LHCN-M2 (cell line): ENCODE measurements around the gene ATP2C1. TPM values are rescaled to one million over a fixed set of nuclear protein-coding genes. Genes with fewer than 3 reads are reported as not detected.

Experiments
- DNase-seq: peaks from one replicate; pipeline ENCODE4 v3.0.0-alpha.2; 2012; ENCODE audit warnings: low read depth
- total RNA-seq: library from RNA; depleted of rRNA; stranded (reverse); fragments of >200 nt; gene quantifications from 2 replicates; pipeline ENCODE4 v1.2.3, GENCODE V29; 2014

Gene ATP2C1
- total RNA-seq, 1 experiment from 2014 or later, result 59.2 TPM

DNA sequence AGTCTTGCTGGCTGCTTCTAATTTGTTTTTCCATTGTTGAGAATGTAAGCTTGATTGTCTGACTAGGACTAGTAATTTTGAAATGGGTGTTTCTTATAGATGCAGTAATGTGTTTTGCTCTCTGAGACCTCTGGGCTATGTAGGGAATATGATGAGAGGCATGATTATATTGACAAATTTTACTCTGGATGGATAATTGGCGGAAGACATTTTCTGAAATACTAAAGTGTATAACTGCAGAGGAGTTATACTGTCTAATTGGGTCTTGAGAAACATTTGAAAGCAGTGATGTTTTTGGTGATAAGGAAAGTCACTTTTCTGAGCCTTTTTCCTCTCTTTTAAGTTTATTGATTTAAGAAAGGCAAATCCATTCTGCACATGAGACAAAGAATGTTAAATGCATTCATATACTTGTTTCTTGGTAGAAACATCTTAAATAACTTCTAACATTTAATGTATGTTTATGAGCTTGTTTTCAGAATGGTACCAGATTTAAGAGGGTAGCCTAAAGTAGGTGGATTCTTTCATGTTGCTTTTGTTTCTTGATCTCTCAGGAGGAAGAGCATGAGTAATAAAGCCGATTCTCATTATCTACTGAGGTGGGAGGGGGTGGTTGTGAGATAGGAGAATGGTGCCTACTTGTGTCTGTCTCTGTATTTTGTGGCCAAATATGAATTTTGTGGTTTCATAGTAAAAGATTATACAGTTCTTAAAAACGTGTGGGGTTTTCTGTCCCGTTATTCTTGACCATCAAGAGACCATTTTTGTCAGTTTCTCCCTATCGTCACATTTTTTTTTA is 2.0 kb downstream of the ATP2C1 start:
- no peak for DNase-seq

DNA sequence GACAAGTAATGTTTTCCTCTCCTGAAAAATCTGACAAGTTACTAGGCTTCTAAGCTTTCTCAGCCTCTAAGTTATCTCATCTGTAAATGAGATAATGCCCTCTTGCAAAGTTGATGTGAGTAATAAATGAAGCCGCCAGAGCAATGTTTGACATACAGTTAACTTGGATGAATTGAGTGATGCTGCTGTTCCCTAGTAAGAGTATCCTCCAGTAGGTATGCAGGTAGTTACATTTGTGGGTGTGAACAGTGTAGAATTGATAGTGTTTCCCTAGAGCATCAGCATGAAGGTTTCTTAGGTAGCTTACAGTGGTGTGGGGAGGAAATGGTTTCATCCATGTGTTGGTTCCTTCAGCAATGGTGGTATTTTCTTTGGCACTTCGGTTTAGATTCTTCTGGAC is 3.4 kb downstream of the ATP2C1 start:
- DNase-seq, result no peak

DNA sequence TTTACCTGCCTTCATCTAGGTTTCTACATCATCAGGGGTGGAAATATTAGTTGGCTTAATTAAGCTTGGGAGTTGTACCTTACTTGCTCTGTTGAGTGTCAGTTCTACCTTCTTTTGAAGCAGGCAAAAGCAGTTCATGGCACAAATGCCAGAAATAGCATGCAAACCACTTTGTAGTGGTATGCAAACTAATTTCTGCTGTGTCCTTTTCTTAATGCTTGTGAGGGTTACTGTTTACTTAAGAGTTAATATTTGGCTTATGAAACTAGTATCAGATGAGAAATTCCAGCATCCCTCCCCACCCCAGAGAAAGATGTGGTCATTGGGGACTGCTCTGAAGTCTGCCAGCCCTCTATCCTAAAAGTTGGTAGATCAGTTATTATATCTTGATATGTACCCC is 7.1 kb downstream of the ATP2C1 start:
- no peak for DNase-seq

DNA sequence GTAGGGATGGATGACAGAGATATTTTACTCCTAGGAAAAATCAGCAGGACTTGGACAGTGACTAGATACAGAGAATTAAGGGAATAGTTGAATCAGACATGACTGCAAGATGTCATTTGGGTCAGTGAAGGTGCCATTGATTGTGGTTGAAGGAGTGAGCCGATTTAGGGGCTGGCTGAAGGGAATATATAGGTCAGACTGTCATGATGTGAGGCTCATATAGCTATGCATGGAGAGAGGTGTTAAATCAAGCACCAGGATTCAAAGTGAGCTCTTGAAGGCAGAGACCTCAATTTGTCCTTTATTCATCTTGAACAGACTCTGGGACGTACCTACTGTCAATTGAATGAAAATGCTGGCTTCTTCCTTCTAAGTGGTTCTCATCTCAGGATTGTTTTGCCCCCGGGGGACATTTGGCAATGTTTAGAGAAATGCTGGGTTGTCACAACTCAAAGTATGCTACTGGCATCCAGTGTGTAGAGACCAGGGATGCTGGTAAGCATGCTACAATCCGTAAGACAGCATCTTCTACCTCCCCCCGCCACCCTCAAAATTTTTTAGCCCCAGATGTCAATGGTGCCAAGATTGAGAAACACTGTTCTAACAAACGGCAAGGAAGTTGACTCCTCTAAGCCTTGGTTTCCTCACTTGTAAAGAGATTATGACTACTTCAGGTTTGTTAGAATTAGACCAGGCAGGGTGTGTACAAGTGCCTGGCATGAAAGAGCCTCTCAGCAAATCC is 7.8 kb downstream of the ATP2C1 start:
- no peak for DNase-seq

DNA sequence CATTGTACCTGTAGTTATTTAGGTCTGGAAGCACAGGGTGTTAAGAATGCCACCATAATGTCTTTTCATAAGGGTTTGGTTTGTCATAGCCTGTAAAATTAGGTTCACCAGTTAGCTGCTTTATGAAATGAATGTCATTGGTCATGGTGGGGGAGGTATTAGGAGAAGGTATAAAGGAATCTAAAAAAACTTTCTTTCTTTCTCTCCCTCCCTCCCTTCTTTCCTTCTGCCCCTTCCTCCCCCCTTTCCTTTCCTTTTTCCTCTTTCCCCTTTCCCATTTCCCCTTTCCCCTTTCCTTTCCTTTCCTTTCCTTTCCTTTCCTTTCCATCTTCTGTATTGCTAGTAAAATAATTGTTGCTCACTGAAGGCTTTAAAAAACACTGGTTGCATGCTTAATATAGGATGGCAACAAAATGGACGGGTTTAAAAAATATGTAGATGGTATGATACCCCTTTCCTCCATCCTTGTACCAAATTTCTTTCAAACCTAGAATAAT is 9.6 kb downstream of the ATP2C1 start:
- no peak for DNase-seq

DNA sequence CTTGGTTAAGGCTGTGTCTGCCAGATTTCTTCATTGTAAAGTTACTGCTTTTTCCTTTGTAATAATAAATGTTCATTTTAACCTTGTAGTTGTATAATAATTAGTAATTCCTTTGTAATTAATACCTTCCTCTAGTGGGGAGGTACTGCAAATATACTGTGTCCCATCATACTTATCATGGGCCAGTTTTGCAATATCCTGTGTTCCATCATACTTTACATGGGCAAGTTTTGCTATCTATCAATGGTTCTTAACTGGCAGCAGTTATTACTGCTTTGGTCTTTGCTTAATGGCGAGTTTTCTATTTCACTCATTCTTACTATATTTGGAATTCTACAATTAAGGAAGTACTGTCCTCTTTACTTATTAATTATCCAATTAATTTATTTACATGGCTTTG is 10.6 kb downstream of the ATP2C1 start:
- no peak for DNase-seq

DNA sequence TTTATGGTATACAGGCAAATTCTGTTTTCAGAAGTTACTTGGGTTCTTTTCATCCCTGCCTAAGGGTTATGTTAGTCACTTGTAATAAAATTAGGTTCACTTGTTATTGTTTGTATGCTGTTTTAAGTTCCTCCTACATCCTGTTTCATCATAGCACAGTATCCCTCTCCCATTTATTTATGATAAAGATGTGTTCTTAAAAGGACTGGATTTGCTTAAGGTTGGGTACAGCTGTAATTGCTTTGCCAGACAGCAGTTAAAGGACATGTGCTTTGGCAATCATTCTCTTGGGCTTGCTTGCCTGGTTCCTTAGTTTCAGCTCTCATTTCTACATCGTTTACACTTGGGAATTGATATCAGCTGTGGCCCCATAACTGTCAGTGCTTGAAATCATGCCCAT is 11.7 kb downstream of the ATP2C1 start:
- DNase-seq, result peak; percentile 43

DNA sequence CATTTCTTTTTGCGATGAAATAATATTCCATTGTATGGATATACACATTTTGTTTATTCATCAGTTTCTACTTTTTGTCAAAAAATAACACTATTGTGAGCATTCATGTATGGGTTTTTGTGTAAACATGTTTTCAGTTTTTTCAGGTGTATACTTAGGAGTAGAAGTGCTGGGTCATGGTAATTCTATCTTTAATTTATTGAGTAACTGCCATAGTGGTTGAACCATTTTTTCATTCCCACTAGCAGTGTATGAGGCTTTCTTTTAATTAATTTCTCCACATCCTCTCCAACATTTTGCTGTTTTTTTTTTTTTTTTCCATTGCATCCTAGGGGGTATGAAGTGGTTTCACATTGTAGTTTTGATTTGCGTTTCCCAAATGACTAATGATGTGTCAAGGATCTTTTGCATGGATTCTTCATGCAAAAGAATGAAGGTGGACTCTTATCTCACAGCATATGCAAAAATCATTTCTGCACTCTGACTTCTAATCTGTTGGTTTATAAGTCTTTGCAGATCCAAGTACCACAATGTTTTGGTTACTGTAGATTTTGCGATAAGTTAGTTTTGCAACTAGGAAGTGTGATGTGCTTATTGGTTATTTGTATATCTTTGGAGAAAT is 12.6 kb downstream of the ATP2C1 start:
- peak; percentile 60 for DNase-seq

DNA sequence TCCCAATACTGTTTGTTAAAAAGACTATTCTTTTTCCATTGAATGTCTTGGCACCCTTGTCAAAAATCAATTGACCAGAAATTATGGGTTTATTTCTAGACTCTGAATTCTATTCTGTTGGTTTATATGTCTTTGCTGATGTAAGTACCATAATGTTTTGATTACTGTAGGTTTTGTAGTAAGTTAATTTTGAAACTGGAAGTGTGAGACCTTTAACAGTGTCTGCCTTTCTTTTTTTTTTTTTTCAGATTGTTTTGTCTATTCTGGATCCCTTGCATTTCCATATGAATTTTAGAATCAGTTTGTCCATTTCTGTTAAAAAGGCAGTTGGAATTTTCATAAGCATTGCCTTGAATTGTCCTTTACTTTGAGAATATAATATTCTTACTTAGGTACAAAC is 13.6 kb downstream of the ATP2C1 start:
- DNase-seq, result no peak

DNA sequence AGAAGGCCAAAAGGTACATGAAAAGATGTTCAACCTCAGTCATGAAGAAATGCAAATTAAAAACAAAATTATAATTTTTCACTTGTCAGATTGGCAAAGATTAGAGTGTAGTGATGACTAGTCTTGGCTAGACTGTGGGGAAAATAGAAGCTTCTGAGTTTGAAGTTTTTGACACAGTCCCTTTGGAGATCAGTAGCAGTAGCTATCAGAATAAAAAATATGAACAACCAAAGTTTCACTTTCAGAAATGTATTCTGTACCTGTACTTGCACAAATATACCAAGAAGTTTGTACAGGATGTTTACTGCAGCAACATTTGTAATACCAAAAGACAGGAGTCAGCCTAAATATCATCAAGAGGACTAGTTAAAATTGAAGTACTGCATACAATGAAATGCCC is 14.1 kb downstream of the ATP2C1 start:
- no peak for DNase-seq

DNA sequence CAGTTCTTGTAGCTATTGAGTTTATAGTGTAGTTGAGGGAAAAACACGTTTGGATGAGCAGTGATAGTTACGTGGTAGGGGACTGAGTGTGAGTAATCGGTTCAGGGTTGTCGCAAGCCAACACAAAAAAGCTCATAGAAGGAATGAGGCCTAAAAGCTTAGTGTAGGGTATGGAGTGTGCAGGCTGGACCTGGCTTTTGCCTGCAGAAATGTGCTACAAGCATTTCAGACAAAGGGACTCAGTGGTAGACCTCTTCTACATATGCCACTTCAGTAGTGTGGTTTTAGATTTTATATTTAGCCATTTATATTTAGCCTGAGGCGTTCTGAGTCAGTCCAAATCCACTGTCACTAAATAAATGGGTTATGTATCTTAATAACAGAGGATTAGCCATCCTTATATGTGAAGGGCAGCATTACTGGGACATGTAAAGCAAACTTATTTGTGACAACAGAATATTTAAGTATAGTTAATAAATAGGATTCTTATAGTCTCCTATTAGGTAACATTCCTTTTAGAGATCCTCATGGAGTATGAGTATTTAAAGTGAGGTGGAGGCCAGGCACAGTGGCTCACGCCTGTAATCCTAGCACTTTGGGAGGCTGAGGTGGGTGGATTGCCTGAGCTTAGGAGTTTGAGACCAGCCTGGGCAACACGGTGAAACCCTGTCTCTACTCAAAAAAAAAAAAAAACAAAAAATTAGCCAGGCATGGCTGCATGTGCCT is 21.8 kb downstream of the ATP2C1 start:
- no peak for DNase-seq

DNA sequence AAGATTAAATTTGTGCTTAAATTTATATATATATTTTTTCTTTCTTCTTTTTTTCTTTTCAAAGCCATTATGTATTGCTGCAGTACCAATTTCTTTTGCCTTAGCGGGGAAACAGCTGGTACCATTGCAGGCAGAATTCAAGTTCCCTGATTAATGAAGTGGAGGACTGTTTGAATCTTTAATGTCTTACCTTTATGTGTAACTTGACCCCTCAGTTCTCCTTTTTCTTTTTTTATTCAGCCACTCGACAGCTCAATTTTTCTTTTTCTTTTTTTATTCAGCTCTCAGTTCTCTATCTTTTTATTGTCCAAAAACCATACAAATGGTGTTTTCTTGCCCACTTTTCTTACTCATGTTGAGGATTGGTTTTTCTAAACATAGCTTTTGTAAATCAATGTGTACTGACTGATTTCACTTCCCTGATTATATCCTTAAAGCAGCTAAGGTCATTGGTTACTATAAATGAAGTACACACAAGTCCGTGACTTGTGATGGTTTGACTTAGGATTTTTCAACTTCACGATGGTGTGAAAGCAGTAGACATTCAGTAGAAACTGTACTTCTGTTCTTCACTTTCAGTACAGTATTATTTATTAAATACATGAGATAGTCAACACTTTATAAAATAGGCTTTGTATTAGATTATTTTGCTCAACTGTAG is 22.8 kb downstream of the ATP2C1 start:
- no peak for DNase-seq

DNA sequence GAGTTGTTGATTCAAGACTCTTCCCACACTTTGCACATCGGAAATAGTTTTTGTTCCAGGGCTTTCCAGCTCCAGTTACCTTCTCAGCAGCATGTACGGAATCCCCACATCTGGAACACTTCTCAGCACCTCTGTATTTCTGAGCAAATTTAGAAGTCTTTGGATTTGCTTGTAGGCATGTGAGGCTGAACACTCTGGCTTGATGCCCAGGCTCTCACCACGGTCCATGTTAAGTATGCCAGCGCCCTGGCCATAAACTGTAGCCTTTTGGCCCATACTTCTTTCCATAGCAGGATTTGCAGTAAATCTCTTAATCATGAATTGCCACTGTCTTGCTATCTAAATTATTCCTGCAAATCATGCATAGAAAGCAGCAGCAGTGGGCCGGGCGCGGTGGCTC is 24.4 kb downstream of the ATP2C1 start:
- no peak for DNase-seq

DNA sequence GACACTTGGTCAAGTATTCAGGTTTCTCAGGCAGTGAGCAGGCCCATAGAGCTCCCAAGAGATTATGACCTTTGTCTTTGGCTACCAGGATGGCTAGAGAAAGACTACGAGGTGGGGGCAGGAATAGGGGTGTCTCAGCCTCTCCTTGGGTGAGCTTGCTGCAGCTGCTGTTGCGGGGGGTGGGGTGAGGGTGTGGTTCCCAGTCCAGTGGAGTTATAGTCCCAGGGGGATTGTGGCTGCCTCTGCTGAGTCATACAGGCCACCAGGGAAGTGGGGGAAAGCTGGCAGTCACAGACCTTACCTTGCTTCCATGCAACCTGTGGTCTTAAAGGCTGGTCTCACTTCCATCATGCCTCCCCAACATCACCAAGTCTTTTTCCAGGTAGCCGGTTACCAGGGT is 31.7 kb downstream of the ATP2C1 start:
- DNase-seq, result peak; percentile 83

DNA sequence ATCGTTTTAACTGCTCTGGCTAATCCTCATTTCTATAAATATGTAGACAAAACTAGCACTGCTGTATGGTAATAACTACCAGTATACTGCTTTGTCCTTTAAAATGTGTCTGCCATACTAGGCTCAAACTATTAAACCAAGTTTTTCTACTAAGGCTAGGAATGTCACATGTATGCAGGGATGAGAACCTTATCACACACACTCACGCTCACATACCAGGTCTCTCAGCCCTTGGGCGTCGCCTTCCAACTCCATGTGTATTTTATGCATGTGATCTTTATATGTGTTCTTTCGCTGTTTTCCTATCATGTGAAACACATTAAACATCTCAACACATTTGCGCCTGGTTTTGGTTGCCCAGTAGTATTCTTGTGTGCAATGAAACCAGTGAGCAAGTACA is 32.6 kb downstream of the ATP2C1 start:
- no peak for DNase-seq

DNA sequence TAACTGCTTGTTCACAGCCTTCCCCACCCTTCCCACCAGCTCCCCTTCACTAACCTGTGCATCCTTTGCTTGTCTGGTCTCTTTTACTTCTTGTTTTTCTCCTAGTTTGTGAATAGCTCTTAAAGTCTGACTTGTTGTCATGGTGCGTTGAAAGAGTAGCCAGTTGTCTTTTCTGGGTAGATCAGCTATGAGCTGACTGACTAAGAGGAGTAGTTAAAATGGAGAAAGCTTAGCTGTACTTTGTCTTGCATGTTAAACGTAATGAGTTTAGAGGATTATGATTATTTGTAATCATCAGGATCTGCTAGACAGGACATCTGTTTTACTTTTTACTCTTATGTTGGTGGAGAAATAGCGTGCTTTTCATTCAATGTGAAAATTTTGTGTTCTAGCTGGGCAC is 35.9 kb downstream of the ATP2C1 start:
- DNase-seq, result no peak

DNA sequence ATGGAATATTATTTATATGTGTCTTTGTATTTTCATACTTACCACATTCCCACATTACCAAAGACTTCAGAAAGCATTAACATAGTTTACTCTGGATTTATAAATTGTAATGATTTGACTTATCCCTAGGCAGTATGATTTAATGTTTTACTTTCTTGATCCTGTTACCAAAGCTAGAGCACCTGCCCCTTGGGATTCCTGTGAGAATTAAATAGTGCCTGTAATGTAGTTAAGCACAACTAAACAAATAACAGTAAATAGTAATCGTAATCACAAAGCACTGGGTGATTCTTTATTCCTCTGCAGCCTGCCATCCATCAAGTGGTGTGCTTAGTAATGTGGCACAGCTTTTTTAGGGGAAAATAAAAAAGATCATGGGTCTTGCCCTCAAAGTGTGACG is 39.1 kb downstream of the ATP2C1 start:
- DNase-seq, result no peak

DNA sequence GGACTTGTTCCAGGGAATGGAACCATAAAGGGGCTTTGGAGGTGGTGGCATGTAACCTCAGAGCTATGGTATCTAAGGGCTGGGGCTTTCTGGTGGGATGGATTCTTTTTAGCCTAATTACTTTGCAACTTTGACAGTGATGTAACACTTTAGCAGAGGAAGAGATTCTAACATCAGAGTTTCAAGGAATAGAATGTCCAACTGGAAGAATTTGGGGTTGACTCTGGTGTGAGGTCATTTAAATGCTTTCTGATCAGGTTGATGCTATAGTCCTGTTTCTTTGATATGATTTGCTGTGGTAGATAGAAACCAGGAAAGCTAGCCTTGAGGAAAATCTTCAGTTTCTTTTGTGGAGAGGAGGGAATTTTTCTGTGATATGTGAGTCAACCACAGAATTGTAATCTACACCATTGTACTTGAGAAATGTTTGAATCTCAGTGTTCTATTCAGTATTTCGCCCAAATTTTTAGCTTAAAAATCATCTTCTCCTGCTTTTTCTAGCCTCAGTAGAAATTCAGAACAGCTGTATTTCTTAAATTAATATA is 40.0 kb downstream of the ATP2C1 start:
- DNase-seq, result peak; percentile 60

DNA sequence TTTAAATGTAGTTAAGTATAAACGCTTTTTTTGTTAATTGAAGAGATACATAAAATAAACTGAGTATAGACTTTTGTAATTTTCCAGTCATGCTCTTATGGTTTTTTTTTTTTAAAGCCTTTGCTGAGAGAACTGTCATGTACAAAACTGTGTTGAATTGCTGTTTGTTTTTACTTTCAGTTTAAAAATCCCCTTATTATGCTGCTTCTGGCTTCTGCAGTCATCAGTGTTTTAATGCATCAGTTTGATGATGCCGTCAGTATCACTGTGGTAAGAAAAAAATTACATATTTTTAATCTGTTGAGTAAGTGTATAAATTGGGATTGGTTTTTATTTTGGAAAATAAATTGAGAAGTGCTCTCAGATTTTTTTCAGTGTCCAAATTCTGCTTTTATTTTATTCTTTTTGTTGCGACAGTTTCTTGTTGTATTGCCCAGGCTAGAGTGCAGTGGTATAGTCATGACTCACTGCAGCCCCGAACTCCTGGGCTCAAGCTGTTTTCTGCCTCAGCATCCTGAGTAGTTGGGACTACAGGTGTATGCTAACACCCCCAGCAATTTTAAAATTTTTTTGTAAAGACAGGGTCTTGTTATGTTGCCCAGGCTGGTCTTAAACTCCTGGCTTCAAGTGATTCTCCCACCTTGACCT is 40.7 kb downstream of the ATP2C1 start:
- DNase-seq, result peak; percentile 22

DNA sequence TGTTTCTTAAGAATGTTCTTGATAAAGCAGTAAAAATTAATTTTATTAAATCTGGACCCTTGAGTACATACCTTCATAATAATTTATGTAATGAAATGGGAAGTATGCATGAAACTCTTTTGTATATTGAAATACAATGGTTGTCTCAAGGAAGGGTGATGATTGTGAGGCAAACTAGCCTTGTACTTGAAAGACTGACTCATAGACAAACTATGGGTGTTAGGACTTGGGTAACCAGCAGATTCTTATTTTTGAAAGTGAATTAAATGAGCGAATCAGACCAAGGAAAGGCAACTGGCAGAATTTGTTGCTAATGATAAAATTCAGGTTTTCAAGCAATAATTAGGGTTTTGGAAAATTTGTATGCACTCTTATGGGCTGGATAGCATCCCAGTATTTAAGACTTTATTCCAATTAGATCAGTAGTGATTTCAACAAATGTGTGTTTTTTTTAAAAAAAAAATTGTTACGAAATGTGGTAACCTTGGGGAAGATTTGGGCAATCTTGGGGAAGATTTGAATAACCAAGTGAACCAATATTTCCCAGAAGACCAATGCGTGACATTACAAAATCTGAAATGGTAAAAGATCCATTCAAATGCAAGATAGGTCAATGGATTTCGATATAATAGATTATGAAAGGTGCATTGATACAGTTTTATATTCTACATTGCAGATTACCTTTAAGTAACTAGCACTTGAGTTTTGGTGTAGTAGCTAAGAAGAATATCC is 42.0 kb downstream of the ATP2C1 start:
- peak; percentile 68 for DNase-seq
